HUES48 (cell line): ENCODE results near the gene ADGRA3.

Experiments
- H3K27ac ChIP-seq: one replicate; pipeline ENCODE4 v1.7.0; 2013; ENCODE audit warnings: low read depth, low read length, inconsistent platforms
- H3K27me3 ChIP-seq: 2 replicates; pipeline ENCODE4 v1.6.1; 2013; ENCODE audit warnings: mild to moderate bottlenecking, low read length; ENCODE audit not compliant: control insufficient read depth, insufficient read depth
- H3K36me3 ChIP-seq: 2 replicates; pipeline ENCODE4 v1.6.1; 2013; ENCODE audit warnings: low read length; ENCODE audit not compliant: control insufficient read depth, insufficient read depth
- H3K4me1 ChIP-seq: 2 replicates; pipeline ENCODE4 v1.6.1; 2013; ENCODE audit warnings: mild to moderate bottlenecking, low read length; ENCODE audit not compliant: control insufficient read depth, insufficient read depth
- H3K4me3 ChIP-seq: 2 replicates; pipeline ENCODE4 v1.5.1; 2013; ENCODE audit warnings: mild to moderate bottlenecking, low read depth, low read length
- H3K9ac ChIP-seq: 2 replicates; pipeline ENCODE4 v1.6.1; 2013; ENCODE audit warnings: mild to moderate bottlenecking, low read depth, low read length, moderate library complexity
- H3K9me3 ChIP-seq: 2 replicates; pipeline ENCODE4 v1.6.1; 2013; ENCODE audit warnings: low read length; ENCODE audit not compliant: control insufficient read depth, insufficient read depth

Gene ADGRA3

DNA sequence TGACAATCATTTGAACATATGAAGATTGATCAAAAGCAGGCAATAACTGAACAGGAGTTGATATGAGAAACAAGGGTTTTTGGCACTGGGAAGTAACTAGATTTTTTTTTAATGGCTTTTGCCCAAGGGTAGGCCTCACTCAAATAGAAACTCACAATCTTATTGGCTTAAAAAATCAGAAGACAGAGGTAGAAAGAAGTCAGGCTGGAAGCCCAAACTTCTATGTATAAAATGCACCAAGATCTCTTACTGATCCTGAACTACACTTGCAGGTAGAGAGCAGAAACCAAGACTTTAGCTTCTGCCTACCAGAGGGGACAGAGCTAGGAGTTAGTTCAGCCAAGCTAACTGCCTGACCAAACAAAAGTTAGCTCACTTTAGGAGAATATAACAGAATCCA is 74.9 kb downstream of the ADGRA3 start:
- H3K9me3 ChIP-seq, result no peaks in the 10 kb centered on the region
- H3K4me3 ChIP-seq, result no peak overlapping the region
- H3K4me1 ChIP-seq, result peaks cover under 1% of the 10 kb centered on the region; the same call in 1 of the 2 replicates
- no peak overlapping the region for H3K9ac ChIP-seq
- peaks cover 79% of the 10 kb centered on the region for H3K36me3 ChIP-seq
- H3K27me3 ChIP-seq, result no peaks in the 10 kb centered on the region
- no peak overlapping the region for H3K27ac ChIP-seq

DNA sequence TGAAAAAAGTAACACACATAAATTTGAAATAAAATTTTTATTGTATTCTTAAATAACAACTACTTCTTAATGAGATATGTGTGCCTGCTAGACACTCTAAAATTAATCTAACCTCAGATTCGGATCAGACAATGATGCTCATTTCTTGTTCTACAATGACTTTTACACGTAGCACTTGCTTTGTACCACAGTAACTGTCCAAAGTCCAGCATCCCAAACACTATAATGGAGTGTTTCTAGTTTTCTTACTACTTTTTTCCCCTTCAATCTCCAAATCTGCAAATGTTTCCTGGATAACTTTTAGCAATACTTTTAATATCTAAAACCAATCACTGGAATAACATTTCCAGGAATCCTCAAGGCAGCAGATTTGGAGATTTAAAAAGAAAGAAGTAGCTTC is 75.9 kb downstream of the ADGRA3 start:
- no peak overlapping the region for H3K9ac ChIP-seq
- no peaks in the 10 kb centered on the region for H3K9me3 ChIP-seq
- no peak overlapping the region for H3K4me3 ChIP-seq
- no peak overlapping the region for H3K27ac ChIP-seq
- peaks cover 71% of the 10 kb centered on the region for H3K36me3 ChIP-seq
- peaks cover 11% of the 10 kb centered on the region for H3K4me1 ChIP-seq
- H3K27me3 ChIP-seq, result no peaks in the 10 kb centered on the region

DNA sequence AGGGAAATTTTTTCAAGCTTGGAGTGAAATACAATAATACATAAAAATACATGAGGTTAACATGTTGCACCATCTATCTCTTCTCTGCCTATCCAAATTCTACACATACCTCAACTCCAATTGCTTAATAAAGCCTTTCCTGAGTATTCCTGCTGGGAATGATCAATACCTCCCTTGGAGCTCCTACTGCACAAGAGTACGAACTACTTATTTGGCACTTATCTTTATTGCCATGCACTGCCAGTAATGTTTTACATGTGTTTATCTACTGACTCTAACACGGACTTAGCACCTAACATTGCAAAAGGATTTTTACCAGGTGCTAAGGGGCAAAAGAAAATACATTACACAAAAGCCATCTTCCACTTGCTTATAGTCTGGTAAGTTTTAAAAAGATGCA is 80.2 kb downstream of the ADGRA3 start:
- H3K36me3 ChIP-seq, result peaks cover 60% of the 10 kb centered on the region
- H3K4me3 ChIP-seq, result no peak overlapping the region
- peak overlapping the region; percentile 63 for H3K27ac ChIP-seq
- H3K9me3 ChIP-seq, result no peaks in the 10 kb centered on the region
- H3K4me1 ChIP-seq, result peaks cover 11% of the 10 kb centered on the region
- H3K9ac ChIP-seq, result no peak overlapping the region
- H3K27me3 ChIP-seq, result no peaks in the 10 kb centered on the region

- Histone ChIP-seq H3K27ac (peak overlapping the region; percentile 63), H3K27me3 (no peaks in the 10 kb centered on the region), H3K9me3 (no peaks in the 10 kb centered on the region), H3K9ac (no peak overlapping the region), H3K4me3 (no peak overlapping the region), H3K4me1 (peaks cover 11% of the 10 kb centered on the region), H3K36me3 (peaks cover 54% of the 10 kb centered on the region)
Measured at GRCh38 chr4:22434895-22435294, 81.0 kb downstream of the ADGRA3 start.

- peaks cover 7% of the 10 kb centered on the region for H3K4me1 ChIP-seq
- H3K27me3 ChIP-seq, result no peaks in the 10 kb centered on the region
- H3K9ac ChIP-seq, result no peak overlapping the region
- H3K9me3 ChIP-seq, result no peaks in the 10 kb centered on the region
- peaks cover 52% of the 10 kb centered on the region for H3K36me3 ChIP-seq
- H3K4me3 ChIP-seq, result no peak overlapping the region
- H3K27ac ChIP-seq, result no peak overlapping the region
Measured at GRCh38 chr4:22430626-22431025, 85.2 kb downstream of the ADGRA3 start.

GRCh38 chr4:22428441-22428840 is 87.4 kb downstream of the ADGRA3 start:
- no peaks in the 10 kb centered on the region for H3K4me1 ChIP-seq
- peaks cover 50% of the 10 kb centered on the region for H3K36me3 ChIP-seq
- no peaks in the 10 kb centered on the region for H3K9me3 ChIP-seq
- no peak overlapping the region for H3K4me3 ChIP-seq
- H3K27ac ChIP-seq, result no peak overlapping the region
- H3K27me3 ChIP-seq, result no peaks in the 10 kb centered on the region
- H3K9ac ChIP-seq, result no peak overlapping the region

DNA sequence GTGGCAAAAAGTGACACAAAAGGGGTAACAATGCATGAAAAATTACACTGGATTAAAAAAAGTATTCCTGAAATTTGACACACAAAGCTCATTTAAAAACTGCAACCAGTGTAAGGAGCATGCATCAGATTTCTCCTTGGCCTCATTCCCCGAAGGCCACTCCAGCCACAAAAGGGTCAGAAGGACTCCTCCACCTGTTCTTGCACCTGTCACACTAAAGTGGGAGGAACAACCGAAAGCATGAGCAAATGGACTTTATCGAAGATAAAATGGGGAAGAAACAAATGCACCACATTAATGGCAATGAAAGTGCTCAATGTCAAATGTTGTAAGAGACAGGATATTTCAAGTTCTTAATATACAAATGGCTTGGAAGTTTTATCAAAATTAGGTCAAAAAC is 88.2 kb downstream of the ADGRA3 start:
- H3K4me1 ChIP-seq, result no peaks in the 10 kb centered on the region
- no peaks in the 10 kb centered on the region for H3K27me3 ChIP-seq
- H3K27ac ChIP-seq, result no peak overlapping the region
- peaks cover 49% of the 10 kb centered on the region for H3K36me3 ChIP-seq
- no peak overlapping the region for H3K4me3 ChIP-seq
- no peaks in the 10 kb centered on the region for H3K9me3 ChIP-seq
- H3K9ac ChIP-seq, result no peak overlapping the region

DNA sequence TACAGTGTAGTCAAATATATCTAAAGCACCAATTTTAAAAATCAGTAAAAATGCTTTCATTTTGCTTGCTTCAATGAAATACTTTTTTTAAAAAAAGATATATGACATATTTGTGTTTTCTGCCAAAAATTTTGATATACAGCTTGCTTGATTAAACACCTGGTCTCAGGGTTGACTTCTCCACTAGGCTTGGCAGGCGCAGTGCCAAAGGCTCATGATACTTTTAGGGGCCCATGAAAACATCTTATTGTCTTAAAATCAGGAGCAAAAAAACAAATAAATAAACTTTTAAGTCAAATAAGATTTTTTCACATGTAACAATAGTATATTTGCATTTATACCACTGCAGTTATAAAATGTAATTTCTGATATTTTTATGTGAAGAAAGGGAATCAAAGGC is 95.6 kb downstream of the ADGRA3 start:
- peaks cover 75% of the 10 kb centered on the region for H3K36me3 ChIP-seq
- H3K27ac ChIP-seq, result no peak overlapping the region
- H3K9me3 ChIP-seq, result no peaks in the 10 kb centered on the region
- H3K27me3 ChIP-seq, result no peaks in the 10 kb centered on the region
- H3K4me1 ChIP-seq, result no peaks in the 10 kb centered on the region
- H3K9ac ChIP-seq, result no peak overlapping the region
- no peak overlapping the region for H3K4me3 ChIP-seq

GRCh38 chr4:22417408-22417807 is 98.5 kb downstream of the ADGRA3 start:
- H3K4me3 ChIP-seq, result no peak overlapping the region
- H3K27me3 ChIP-seq, result no peaks in the 10 kb centered on the region
- H3K4me1 ChIP-seq, result no peaks in the 10 kb centered on the region
- H3K27ac ChIP-seq, result no peak overlapping the region
- H3K9ac ChIP-seq, result no peak overlapping the region
- no peaks in the 10 kb centered on the region for H3K9me3 ChIP-seq
- H3K36me3 ChIP-seq, result peaks cover 72% of the 10 kb centered on the region

DNA sequence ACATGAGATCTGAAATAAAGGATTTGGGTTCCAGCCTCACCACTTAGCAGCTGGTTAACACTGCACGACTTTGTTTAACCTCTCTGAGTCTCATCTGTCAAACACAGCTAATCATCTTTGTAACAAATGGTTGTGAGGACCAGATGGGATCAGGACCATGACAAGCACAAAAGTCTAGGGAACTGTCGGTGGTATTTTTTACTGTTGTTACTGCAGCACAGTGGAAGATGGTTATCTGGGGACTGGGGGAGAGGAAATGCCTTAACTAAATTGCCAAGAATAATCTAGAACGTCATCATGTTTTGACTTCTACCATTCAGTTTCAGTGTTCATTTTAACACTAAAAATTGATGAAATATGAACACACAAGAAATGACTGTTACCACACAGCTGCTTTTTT is 99.5 kb downstream of the ADGRA3 start:
- Histone ChIP-seq H3K36me3 (peaks cover 71% of the 10 kb centered on the region), H3K27ac (no peak overlapping the region), H3K9ac (no peak overlapping the region), H3K4me3 (no peak overlapping the region), H3K9me3 (no peaks in the 10 kb centered on the region), H3K4me1 (no peaks in the 10 kb centered on the region), H3K27me3 (no peaks in the 10 kb centered on the region)

DNA sequence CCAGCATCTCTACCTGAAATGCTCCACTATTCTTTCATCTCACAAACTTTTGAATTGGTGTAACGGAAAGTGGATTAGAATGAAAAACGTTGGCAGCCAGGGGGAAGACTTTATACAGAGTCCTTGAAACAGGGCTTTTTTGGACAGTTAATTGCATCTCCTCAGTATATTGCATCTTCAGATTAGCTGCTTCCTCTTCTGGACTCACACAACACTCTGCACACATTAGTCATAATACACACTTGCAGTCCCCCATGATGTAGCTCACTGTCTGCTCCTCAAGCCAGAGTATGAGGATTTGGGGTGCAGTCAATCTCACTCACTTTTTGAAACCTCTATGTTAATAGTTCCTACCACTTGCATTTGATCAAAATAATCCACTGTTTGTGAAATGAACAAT is 101.0 kb downstream of the ADGRA3 start:
- Histone ChIP-seq H3K27me3 (no peaks in the 10 kb centered on the region), H3K4me1 (no peaks in the 10 kb centered on the region), H3K9me3 (no peaks in the 10 kb centered on the region), H3K27ac (no peak overlapping the region), H3K36me3 (peaks cover 57% of the 10 kb centered on the region), H3K9ac (no peak overlapping the region), H3K4me3 (no peak overlapping the region)

DNA sequence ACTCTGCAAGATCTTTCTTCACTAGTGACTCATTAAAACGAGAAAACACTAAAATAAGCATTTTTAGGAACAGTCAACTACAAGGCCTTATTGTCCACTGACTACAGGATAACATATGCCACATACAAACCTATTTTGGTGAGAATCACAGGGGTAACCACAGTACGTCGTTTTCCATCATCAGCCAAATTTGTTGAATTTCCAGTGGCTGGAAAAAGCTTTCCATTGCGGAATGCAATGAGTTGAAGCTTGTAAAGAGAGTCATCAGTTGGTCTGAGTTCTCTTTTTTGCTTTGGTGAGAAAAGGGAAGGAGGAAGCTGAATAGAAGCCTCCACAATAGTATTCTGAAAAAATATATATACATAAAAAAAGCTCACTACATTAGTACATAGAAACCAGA is 102.4 kb downstream of the ADGRA3 start:
- H3K4me1 ChIP-seq, result no peaks in the 10 kb centered on the region
- no peak overlapping the region for H3K27ac ChIP-seq
- no peak overlapping the region for H3K9ac ChIP-seq
- H3K27me3 ChIP-seq, result no peaks in the 10 kb centered on the region
- H3K4me3 ChIP-seq, result no peak overlapping the region
- H3K36me3 ChIP-seq, result peaks cover 57% of the 10 kb centered on the region
- H3K9me3 ChIP-seq, result no peaks in the 10 kb centered on the region
